ENCODE data around the gene RNF213. TPM values are rescaled to one million over a fixed set of nuclear protein-coding genes. Genes with fewer than 3 reads are reported as not detected.

RNF213 gene
- total RNA-seq, 4 donors from 2014 or later, result 57.8 to 197 (median 94.1) TPM

DNA sequence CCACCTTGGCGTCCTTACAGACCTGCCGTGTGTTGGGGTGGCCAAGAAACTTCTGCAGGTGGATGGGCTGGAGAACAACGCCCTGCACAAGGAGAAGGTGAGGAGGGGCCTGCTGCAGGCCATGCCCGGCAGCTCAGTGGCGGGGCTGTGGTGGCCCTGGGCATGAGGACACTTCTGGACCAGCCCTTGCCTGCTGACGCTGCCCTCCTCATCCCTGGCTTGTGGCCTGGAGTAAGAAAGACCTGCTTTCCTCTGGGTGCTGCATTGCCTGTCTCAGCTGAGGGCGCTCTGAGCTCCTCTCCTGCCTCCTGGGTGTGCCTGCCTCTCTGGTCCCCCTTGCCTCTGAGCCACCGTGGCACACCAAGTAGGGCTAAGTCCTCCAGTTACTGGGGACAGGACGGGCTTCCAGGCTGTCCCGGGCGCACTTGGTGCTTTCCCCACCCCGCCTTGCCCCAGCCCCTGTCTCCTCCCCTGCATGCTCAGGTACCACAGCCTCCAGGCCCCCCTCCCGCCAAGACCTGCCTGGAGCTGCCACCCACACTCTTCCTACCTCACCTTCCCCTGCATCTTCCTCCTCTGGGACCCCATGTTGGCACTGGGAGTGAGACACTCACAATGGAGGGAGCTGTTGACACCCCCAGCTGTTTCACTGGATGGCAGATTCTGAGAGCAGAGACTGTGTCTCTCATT is 163.0 kb downstream of the RNF213 start:
- TF ChIP-seq POLR2A (IDR thresholded peaks at IDR 0.05) (no peak), EP300 (IDR thresholded peaks at IDR 0.05) (no peak), POLR2AphosphoS5 (IDR thresholded peaks at IDR 0.05) (no peak)
- TF ChIP-seq, protein P1, sequence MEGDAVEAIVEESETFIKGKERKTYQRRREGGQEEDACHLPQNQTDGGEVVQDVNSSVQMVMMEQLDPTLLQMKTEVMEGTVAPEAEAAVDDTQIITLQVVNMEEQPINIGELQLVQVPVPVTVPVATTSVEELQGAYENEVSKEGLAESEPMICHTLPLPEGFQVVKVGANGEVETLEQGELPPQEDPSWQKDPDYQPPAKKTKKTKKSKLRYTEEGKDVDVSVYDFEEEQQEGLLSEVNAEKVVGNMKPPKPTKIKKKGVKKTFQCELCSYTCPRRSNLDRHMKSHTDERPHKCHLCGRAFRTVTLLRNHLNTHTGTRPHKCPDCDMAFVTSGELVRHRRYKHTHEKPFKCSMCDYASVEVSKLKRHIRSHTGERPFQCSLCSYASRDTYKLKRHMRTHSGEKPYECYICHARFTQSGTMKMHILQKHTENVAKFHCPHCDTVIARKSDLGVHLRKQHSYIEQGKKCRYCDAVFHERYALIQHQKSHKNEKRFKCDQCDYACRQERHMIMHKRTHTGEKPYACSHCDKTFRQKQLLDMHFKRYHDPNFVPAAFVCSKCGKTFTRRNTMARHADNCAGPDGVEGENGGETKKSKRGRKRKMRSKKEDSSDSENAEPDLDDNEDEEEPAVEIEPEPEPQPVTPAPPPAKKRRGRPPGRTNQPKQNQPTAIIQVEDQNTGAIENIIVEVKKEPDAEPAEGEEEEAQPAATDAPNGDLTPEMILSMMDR (IDR thresholded peaks at IDR 0.05), result no peak
- peak in 1 of 2 donors; percentile 51 for DNase-seq (ENCODE audit: low spot score in 2 of 2)
- no peak overlapping the region for H3K4me3 ChIP-seq
- no peak overlapping the region for H3K27ac ChIP-seq
- H3K9me3 ChIP-seq, result no peaks in the 10 kb centered on the region
- no peaks in the 10 kb centered on the region for H3K27me3 ChIP-seq
- WGBS, result 45% methylated on average over 9 of the region's 13 CpGs
- H3K36me3 ChIP-seq, result peaks cover 12% of the 10 kb centered on the region
- peaks cover 20% of the 10 kb centered on the region for H3K4me1 ChIP-seq

DNA sequence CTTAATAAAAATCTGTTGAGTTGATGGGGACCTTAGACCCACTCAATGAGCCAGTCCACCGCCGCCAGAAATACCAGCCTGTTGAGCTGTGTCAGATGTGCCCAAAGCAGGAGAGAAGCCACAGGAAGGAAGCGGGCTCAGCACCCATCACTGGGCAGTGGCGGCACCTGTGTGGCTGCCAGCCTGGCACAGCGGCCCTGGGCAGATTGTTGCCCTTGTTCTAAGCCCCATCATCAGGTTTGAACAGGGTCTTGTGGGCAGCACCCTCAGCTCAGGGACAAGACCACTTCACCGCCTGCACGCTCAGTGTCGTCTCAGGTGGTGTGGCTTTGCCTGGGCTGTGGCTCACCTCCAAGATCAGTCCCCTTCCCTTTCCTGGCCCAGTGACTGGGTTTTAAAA is 163.6 kb downstream of the RNF213 start:
- Histone ChIP-seq H3K36me3 (peaks cover 12% of the 10 kb centered on the region), H3K27ac (no peak overlapping the region), H3K4me1 (peaks cover 20% of the 10 kb centered on the region), H3K9me3 (no peaks in the 10 kb centered on the region), H3K27me3 (no peaks in the 10 kb centered on the region), H3K4me3 (no peak overlapping the region)
- WGBS, result 83% methylated on average over 6 of the region's 8 CpGs
- TF ChIP-seq, protein P1 (IDR thresholded peaks at IDR 0.05), result no peak
- no peak for TF ChIP-seq EP300 (IDR thresholded peaks at IDR 0.05)
- no peak for TF ChIP-seq POLR2AphosphoS5 (IDR thresholded peaks at IDR 0.05)
- TF ChIP-seq POLR2A (IDR thresholded peaks at IDR 0.05), result no peak
- no peak for DNase-seq (ENCODE audit: low spot score in 2 of 2)

DNA sequence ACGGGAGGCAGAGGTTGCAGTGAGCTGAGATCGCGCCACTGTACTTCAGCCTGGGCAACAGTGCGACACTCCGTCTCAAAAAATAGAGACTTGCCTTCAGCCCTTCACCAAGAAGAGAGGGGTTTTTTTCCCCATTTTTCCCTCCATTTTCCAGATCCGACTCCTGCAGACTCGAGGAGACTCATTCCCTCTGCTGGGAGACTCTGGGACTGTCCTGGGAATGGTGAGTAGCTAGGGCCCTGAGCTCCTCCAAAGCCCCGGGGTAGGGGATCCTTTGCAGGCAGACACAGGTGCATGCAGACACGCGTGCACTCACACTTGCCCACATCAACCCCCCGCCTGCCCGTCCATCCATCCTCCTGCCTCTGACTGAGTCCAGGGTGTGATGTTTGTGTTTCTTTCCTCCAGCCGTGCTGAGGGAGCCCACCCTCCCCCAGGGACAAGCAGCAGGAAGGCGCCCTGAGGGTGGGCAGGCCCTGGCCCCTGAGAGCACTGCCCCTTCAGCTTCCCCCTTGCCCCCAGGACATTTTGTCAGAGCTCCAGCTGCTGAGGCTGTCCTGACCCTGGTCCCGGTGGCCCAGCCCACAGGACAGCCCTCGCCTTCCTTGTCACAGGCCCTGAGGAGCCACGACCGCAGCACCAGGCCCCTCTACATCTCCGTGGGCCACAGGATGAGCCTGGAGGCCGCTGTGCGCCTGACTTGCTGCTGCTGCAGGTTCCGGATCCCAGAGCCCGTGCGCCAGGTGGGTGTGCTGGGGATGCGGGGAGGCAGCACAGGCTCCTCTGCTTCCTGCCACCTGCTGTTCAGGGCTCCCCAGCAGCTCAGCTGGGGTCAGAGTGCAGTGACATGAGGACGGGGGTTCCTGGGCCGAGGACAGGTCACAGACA is 164.5 kb downstream of the RNF213 start:
- Histone ChIP-seq H3K4me1 (peaks cover 20% of the 10 kb centered on the region), H3K36me3 (peaks cover 11% of the 10 kb centered on the region), H3K27me3 (no peaks in the 10 kb centered on the region), H3K4me3 (no peak overlapping the region), H3K27ac (no peak overlapping the region), H3K9me3 (no peaks in the 10 kb centered on the region)
- DNase-seq (ENCODE audit: low spot score in 2 of 2), result no peak
- 71% methylated on average over 16 of the region's 27 CpGs for WGBS
- TF ChIP-seq POLR2A (IDR thresholded peaks at IDR 0.05) (no peak), POLR2AphosphoS5 (IDR thresholded peaks at IDR 0.05) (no peak), EP300 (IDR thresholded peaks at IDR 0.05) (no peak)
- TF ChIP-seq, protein P1 (IDR thresholded peaks at IDR 0.05), result no peak

DNA sequence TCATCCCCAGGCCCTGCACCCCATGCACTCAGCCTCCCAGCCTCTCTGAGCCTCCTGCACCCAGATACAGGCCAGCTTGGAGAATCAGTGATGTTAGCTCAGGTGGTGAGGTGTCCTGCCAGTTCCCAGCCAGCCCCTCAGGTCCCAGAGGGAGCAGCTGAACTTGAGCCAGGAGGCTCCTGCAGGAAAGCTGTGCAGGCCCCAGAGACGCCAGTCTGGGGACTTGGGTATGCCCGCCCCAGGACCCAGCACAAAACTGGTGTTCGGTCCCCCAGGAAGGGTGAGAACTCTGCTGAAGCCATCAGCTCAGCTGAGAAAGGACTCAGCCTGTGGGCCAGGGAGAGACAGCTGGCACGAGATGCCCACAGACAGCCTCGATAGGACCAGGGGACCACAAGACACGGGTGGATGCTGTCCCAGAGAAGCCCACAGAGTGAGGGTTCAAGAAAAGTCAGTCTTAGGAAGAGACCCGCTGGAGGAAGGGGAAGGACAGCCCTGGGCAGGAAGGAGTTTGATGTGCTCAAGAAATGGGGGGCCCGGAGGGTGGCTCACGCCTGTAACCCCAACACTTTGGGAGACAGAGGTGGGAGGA is 165.3 kb downstream of the RNF213 start:
- Histone ChIP-seq H3K9me3 (no peaks in the 10 kb centered on the region), H3K27me3 (no peaks in the 10 kb centered on the region), H3K27ac (no peak overlapping the region), H3K4me3 (no peak overlapping the region), H3K4me1 (peaks cover 20% of the 10 kb centered on the region), H3K36me3 (peaks cover 7% of the 10 kb centered on the region)
- 89% methylated on average over 9 of the region's 9 CpGs for WGBS
- no peak for DNase-seq (ENCODE audit: low spot score in 2 of 2)
- TF ChIP-seq POLR2A (IDR thresholded peaks at IDR 0.05), result no peak
- no peak for TF ChIP-seq POLR2AphosphoS5 (IDR thresholded peaks at IDR 0.05)
- TF ChIP-seq, protein P1 (IDR thresholded peaks at IDR 0.05), result no peak
- TF ChIP-seq EP300 (IDR thresholded peaks at IDR 0.05), result no peak
